K562 (cell line): ENCODE measurements around the gene MFAP5. TPM values are rescaled to one million over a fixed set of nuclear protein-coding genes. Genes with fewer than 3 reads are reported as not detected.

Experiments
- CC2D1A ChIP-seq: fragments of 450-650 bp; IDR thresholded peaks from 2 replicates; pipeline ENCODE4 v1.6.1; 2017; ENCODE audit warnings: mild to moderate bottlenecking
- CHD1 ChIP-seq: fragments of 200-600 bp; sonication (generic); IDR thresholded peaks from one replicate; pipeline ENCODE4 v1.6.1; 2012; ENCODE audit warnings: mild to moderate bottlenecking, moderate library complexity, low read length, inconsistent platforms
- ESRRA ChIP-seq: fragments of 450-650 bp; IDR thresholded peaks from 2 replicates; pipeline ENCODE4 v1.6.1; 2014; ENCODE audit warnings: low read depth, mild to moderate bottlenecking, moderate library complexity, borderline replicate concordance
- GTF2F1 ChIP-seq: IDR thresholded peaks from 2 replicates; pipeline ENCODE4 v1.6.1; 2011; ENCODE audit warnings: low read depth, low read length, improper control_type of control experiment
- HDAC1 ChIP-seq, 2 experiments: fragments of 450-650 bp; IDR thresholded peaks; 2 replicates each; pipeline ENCODE4 v1.6.1; 2016 to 2017; ENCODE audit warnings: inconsistent platforms in 1 of 2, mild to moderate bottlenecking in 1 of 2, moderate library complexity in 1 of 2
- HNRNPUL1 ChIP-seq: fragments of 200-400 bp; formaldehyde crosslinking; IDR thresholded peaks from 2 replicates; pipeline ENCODE4 v1.6.1; 2017; ENCODE audit warnings: low read length
- NELFE ChIP-seq: IDR thresholded peaks from 2 replicates; pipeline ENCODE4 v1.6.1; 2011; ENCODE audit warnings: mild to moderate bottlenecking; ENCODE audit not compliant: insufficient read depth, insufficient read length
- PURB ChIP-seq: sonication (generic); formaldehyde crosslinking; IDR thresholded peaks from 2 replicates; pipeline ENCODE4 v1.9.0; 2021; ENCODE audit warnings: low read depth, mild to moderate bottlenecking, missing genetic modification reagents
- RBM25 ChIP-seq: fragments of 200-400 bp; formaldehyde crosslinking; IDR thresholded peaks from 2 replicates; pipeline ENCODE4 v1.6.1; 2018; ENCODE audit warnings: low read length, low read depth, moderate library complexity; ENCODE audit not compliant: severe bottlenecking
- RNF2 ChIP-seq: sonication (generic); IDR thresholded peaks from 2 replicates; pipeline ENCODE4 v1.6.1; 2016
- SMAD4 ChIP-seq: fragments of 250-450 bp; sonication (Bioruptor Pico); conservative IDR thresholded peaks from 2 replicates; pipeline ENCODE4 v1.8.0; 2021; ENCODE audit warnings: inconsistent platforms, mild to moderate bottlenecking, moderate library complexity
- TEAD2 ChIP-seq: fragments of 450-650 bp; IDR thresholded peaks from 2 replicates; pipeline ENCODE4 v1.6.1; 2016; ENCODE audit warnings: missing genetic modification characterization, control low read depth, missing compliant biosample characterization
- ZNF253 ChIP-seq: fragments of 250-450 bp; sonication (Bioruptor Pico); conservative IDR thresholded peaks from 2 replicates; pipeline ENCODE4 v1.6.1; 2021; ENCODE audit warnings: mild to moderate bottlenecking
- ZNF354B ChIP-seq: fragments of 250-450 bp; sonication (Bioruptor Pico); IDR thresholded peaks from 2 replicates; pipeline ENCODE4 v1.4.0; 2020
- ZNF75A ChIP-seq: fragments of 450-650 bp; formaldehyde crosslinking; IDR thresholded peaks from 2 replicates; pipeline ENCODE4 v1.4.0; 2020; ENCODE audit warnings: mild to moderate bottlenecking
- ZSCAN29 ChIP-seq: fragments of 450-650 bp; IDR thresholded peaks from 2 replicates; pipeline ENCODE4 v1.6.1; 2017
- polyA plus RNA-seq, 8 experiments: library from polyadenylated mRNA; depleted of rRNA in 4 of 8; stranded (reverse) in 5 of 8; unstranded in 3 of 8; fragments of >200 nt; fragmentation: Nextera tagmentation in 2 of 8; fragmentation: Illumina TruSeq in 1 of 8; extraction: Ambion mirVana in 2 of 8; extraction: Trizol in 1 of 8; gene quantifications; 2 replicates each; pipeline versions ENCODE4 v1.2.1 to v1.2.3, GENCODE V29; 2011 to 2014; ENCODE audit warnings: inconsistent platforms in 1 of 8, missing spikeins in 1 of 8
- total RNA-seq, 7 experiments: library from RNA; depleted of rRNA in 6 of 7; stranded (reverse); fragments of >200 nt in 6 of 7; fragmentation: Illumina TruSeq in 2 of 7; extraction: Trizol in 2 of 7; gene quantifications; 2 replicates each; pipeline versions ENCODE4 v1.2.1 to v1.2.3, GENCODE V29; 2011 to 2021; ENCODE audit warnings: low replicate concordance in 1 of 7
- TF ChIP-seq, protein P1 (sequence below), 2 experiments: IDR thresholded peaks; 2 replicates each; pipeline ENCODE4 v1.6.1; 2012; ENCODE audit warnings: improper control_type of control experiment in 2 of 2, low read depth in 2 of 2, low read length in 2 of 2, borderline replicate concordance in 1 of 2
- TF ChIP-seq, protein P2 (sequence below): fragments of 250-450 bp; sonication (Bioruptor Pico); IDR thresholded peaks from 2 replicates; pipeline ENCODE4 v1.5.0; 2022; ENCODE audit warnings: mild to moderate bottlenecking
- TF ChIP-seq, protein P3 (sequence below): fragments of 150-350 bp; conservative IDR thresholded peaks from 2 replicates; pipeline ENCODE4 v1.6.1; 2014; ENCODE audit warnings: low read length
- TF ChIP-seq, protein P4 (sequence below): fragments of 250-450 bp; sonication (Bioruptor Pico); IDR thresholded peaks from 2 replicates; pipeline ENCODE4 v1.4.0; 2020

MFAP5 gene
- total and polyA plus RNA-seq, 9 of the 15 experiments (the other 6 are each of a cell fraction or from before 2014, with no cell fraction given), result not detected

DNA sequence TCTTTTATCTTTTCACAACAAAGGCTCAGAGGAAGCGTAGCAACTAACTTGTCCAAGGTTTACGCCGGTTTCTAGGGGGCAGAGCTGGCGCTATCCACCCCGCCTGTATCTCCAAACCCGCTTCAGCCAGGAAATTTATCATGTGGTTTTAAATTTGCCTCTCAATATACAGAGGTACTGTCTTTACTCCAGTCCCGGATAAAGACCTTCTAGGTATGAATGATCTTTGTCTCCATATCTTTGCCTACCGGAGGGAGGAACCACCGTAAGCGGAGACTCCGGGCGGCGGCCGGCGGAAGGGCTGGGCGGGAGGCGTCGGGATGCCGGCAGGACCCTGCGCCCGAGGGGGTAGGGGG is 34.5 kb upstream of the MFAP5 start (continued):
- TF ChIP-seq, protein P1, sequence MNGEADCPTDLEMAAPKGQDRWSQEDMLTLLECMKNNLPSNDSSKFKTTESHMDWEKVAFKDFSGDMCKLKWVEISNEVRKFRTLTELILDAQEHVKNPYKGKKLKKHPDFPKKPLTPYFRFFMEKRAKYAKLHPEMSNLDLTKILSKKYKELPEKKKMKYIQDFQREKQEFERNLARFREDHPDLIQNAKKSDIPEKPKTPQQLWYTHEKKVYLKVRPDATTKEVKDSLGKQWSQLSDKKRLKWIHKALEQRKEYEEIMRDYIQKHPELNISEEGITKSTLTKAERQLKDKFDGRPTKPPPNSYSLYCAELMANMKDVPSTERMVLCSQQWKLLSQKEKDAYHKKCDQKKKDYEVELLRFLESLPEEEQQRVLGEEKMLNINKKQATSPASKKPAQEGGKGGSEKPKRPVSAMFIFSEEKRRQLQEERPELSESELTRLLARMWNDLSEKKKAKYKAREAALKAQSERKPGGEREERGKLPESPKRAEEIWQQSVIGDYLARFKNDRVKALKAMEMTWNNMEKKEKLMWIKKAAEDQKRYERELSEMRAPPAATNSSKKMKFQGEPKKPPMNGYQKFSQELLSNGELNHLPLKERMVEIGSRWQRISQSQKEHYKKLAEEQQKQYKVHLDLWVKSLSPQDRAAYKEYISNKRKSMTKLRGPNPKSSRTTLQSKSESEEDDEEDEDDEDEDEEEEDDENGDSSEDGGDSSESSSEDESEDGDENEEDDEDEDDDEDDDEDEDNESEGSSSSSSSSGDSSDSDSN (IDR thresholded peaks at IDR 0.05; ENCODE audit: borderline replicate concordance in 1 of 2, low read depth in 2 of 2, low read length in 2 of 2), result peak; percentile 26 to 72; a peak in 2 of 4 replicates
- TF ChIP-seq RBM25 (no peak), ZNF354B (no peak), PURB (no peak), RNF2 (no peak), NELFE (no peak), CHD1 (no peak), GTF2F1 (no peak), SMAD4 (CRISPR knock-in tag) (no peak), ZSCAN29 (no peak), TEAD2 (tag) (no peak), ZNF253 (no peak), ZNF75A (CRISPR knock-in tag) (no peak), HNRNPUL1 (no peak), HDAC1 (IDR thresholded peaks at IDR 0.05) (peak in 1 of 2 experiments; percentile 27; a peak in 1 of 4 replicates), CC2D1A (no peak), ESRRA (no peak)
- TF ChIP-seq, protein P2, sequence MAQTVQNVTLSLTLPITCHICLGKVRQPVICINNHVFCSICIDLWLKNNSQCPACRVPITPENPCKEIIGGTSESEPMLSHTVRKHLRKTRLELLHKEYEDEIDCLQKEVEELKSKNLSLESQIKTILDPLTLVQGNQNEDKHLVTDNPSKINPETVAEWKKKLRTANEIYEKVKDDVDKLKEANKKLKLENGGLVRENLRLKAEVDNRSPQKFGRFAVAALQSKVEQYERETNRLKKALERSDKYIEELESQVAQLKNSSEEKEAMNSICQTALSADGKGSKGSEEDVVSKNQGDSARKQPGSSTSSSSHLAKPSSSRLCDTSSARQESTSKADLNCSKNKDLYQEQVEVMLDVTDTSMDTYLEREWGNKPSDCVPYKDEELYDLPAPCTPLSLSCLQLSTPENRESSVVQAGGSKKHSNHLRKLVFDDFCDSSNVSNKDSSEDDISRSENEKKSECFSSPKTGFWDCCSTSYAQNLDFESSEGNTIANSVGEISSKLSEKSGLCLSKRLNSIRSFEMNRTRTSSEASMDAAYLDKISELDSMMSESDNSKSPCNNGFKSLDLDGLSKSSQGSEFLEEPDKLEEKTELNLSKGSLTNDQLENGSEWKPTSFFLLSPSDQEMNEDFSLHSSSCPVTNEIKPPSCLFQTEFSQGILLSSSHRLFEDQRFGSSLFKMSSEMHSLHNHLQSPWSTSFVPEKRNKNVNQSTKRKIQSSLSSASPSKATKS (CRISPR knock-in tag), result no peak
- TF ChIP-seq, protein P3, sequence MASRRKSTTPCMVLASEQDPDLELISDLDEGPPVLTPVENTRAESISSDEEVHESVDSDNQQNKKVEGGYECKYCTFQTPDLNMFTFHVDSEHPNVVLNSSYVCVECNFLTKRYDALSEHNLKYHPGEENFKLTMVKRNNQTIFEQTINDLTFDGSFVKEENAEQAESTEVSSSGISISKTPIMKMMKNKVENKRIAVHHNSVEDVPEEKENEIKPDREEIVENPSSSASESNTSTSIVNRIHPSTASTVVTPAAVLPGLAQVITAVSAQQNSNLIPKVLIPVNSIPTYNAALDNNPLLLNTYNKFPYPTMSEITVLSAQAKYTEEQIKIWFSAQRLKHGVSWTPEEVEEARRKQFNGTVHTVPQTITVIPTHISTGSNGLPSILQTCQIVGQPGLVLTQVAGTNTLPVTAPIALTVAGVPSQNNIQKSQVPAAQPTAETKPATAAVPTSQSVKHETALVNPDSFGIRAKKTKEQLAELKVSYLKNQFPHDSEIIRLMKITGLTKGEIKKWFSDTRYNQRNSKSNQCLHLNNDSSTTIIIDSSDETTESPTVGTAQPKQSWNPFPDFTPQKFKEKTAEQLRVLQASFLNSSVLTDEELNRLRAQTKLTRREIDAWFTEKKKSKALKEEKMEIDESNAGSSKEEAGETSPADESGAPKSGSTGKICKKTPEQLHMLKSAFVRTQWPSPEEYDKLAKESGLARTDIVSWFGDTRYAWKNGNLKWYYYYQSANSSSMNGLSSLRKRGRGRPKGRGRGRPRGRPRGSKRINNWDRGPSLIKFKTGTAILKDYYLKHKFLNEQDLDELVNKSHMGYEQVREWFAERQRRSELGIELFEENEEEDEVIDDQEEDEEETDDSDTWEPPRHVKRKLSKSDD, result no peak
- TF ChIP-seq, protein P4, sequence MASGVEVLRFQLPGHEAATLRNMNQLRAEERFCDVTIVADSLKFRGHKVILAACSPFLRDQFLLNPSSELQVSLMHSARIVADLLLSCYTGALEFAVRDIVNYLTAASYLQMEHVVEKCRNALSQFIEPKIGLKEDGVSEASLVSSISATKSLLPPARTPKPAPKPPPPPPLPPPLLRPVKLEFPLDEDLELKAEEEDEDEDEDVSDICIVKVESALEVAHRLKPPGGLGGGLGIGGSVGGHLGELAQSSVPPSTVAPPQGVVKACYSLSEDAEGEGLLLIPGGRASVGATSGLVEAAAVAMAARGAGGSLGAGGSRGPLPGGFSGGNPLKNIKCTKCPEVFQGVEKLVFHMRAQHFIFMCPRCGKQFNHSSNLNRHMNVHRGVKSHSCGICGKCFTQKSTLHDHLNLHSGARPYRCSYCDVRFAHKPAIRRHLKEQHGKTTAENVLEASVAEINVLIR (CRISPR knock-in tag), result no peak
